ENCODE measurements around the gene SCN2A.

GRCh38 chr2:165414187-165414586, 175.0 kb downstream of the SCN2A start:
- no peak for TF ChIP-seq RORB (CRISPR knock-in tag; IDR thresholded peaks at IDR 0.05)
- TF ChIP-seq ETV6 (CRISPR knock-in tag; IDR thresholded peaks at IDR 0.05), result no peak
- TF ChIP-seq NR2C2 (CRISPR knock-in tag; IDR thresholded peaks at IDR 0.05), result no peak

Data from WTC11 (cell line).